Immature natural killer cell (primary cell): ENCODE results near the gene SLIT3. TPM values are rescaled to one million over a fixed set of nuclear protein-coding genes. Genes with fewer than 3 reads are reported as not detected.

Experiments
- DNase-seq, 3 donors: peaks; one replicate each; pipeline ENCODE4 v3.0.0; 2022; ENCODE audit warnings: mixed read lengths in 1 of 3
- H3K27ac Mint-ChIP-seq, 6 donors: one replicate each; pipeline ENCODE4 v1.8.0; 2020; ENCODE audit warnings: mixed read lengths in 6 of 6, mild to moderate bottlenecking in 5 of 6, inconsistent platforms in 4 of 6, moderate library complexity in 3 of 6
- H3K27me3 Mint-ChIP-seq, 3 donors: one replicate each; pipeline ENCODE4 v1.8.0; 2020 to 2021; ENCODE audit warnings: low read depth in 3 of 3, mild to moderate bottlenecking in 3 of 3, mixed read lengths in 3 of 3, moderate library complexity in 3 of 3, inconsistent platforms in 1 of 3
- H3K36me3 Mint-ChIP-seq, 3 donors: one replicate each; pipeline ENCODE4 v1.8.0; 2020; ENCODE audit warnings: mixed read lengths in 3 of 3, inconsistent platforms in 2 of 3, mild to moderate bottlenecking in 2 of 3
- H3K4me1 Mint-ChIP-seq, 2 donors: one replicate each; pipeline ENCODE4 v1.8.0; 2020; ENCODE audit warnings: inconsistent platforms in 2 of 2, mild to moderate bottlenecking in 2 of 2, mixed read lengths in 2 of 2, moderate library complexity in 1 of 2
- H3K4me3 Mint-ChIP-seq, 5 donors: one replicate each; pipeline ENCODE4 v1.8.0; 2020; ENCODE audit warnings: mild to moderate bottlenecking in 5 of 5, mixed read lengths in 5 of 5, inconsistent platforms in 3 of 5, moderate library complexity in 3 of 5
- H3K9me3 Mint-ChIP-seq, 6 donors: one replicate each; pipeline ENCODE4 v1.8.0; 2020; ENCODE audit warnings: mild to moderate bottlenecking in 6 of 6, mixed read lengths in 6 of 6, inconsistent platforms in 4 of 6, moderate library complexity in 3 of 6
- polyA plus RNA-seq, 3 donors: library from polyadenylated mRNA; unstranded; fragments of 300-500 nt; fragmentation: Illumina TruSeq; gene quantifications; one replicate each; pipeline ENCODE4 v1.2.3, GENCODE V29; 2021

The SLIT3 gene
- polyA plus RNA-seq, 3 donors from 2014 or later, result 0.47 to 0.90 TPM; not detected in 1

DNA sequence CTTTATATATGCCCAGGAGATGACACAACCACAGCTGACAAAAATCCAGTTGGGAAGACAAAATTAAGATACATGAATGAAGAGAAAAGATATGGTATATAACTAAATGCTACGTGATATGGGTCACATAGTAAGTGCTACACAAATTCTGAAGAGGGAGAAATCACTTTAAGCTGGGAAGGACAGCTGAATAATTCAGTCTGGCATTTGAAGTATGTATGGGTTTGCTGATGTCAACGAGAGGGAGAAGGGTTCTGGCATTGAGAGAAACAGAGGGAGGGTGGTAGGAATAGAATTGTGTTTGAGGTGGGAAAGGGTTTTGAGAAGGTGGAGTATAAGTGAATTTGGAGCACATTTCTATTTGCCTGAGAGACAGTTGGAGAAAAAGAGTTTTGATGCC is 6.7 kb upstream of the SLIT3 start:
- no peaks in the 10 kb centered on the region for H3K36me3 Mint-ChIP-seq
- no peak overlapping the region for H3K4me3 Mint-ChIP-seq
- no peak for DNase-seq

GRCh38 chr5:169305366-169305765 is 4.4 kb upstream of the SLIT3 start:
- DNase-seq, result no peak
- Mint-ChIP-seq H3K27me3 (peaks cover 8 to 31% (median 9%) of the 10 kb centered on the region in 3 donors), H3K9me3 (peaks cover 0 to 7% (median 0%) of the 10 kb centered on the region in 6 donors), H3K4me1 (peaks cover 2 to 9% of the 10 kb centered on the region in 2 donors), H3K36me3 (no peaks in the 10 kb centered on the region), H3K4me3 (no peak overlapping the region), H3K27ac (no peak overlapping the region)

More for the DNA sequence above, 6.7 kb upstream of the SLIT3 start:
- H3K9me3 Mint-ChIP-seq, result peaks cover 0 to 5% (median 0%) of the 10 kb centered on the region in 6 donors
- no peak overlapping the region for H3K27ac Mint-ChIP-seq
- peaks cover 0 to under 1% of the 10 kb centered on the region in 2 donors for H3K4me1 Mint-ChIP-seq
- H3K27me3 Mint-ChIP-seq, result peaks cover 4 to 19% (median 8%) of the 10 kb centered on the region in 3 donors

- Mint-ChIP-seq H3K4me3 (no peak overlapping the region), H3K4me1 (peaks cover 2 to 9% of the 10 kb centered on the region in 2 donors), H3K27ac (no peak overlapping the region), H3K9me3 (peaks cover 0 to 7% (median 0%) of the 10 kb centered on the region in 6 donors), H3K36me3 (no peaks in the 10 kb centered on the region), H3K27me3 (peaks cover 11 to 25% (median 13%) of the 10 kb centered on the region in 3 donors)
- DNase-seq, result no peak
These were observed 3.2 kb upstream of the SLIT3 start for GRCh38 chr5:169304175-169304574.

GRCh38 chr5:169303119-169303515 is 2.2 kb upstream of the SLIT3 start:
- Mint-ChIP-seq H3K4me1 (peaks cover 2 to 9% of the 10 kb centered on the region in 2 donors), H3K27ac (no peak overlapping the region), H3K4me3 (no peak overlapping the region), H3K27me3 (peaks cover 13 to 25% (median 18%) of the 10 kb centered on the region in 3 donors), H3K9me3 (peaks cover 0 to 7% (median 0%) of the 10 kb centered on the region in 6 donors), H3K36me3 (no peaks in the 10 kb centered on the region)
- no peak for DNase-seq

GRCh38 chr5:169302491-169303118 is 1.7 kb upstream of the SLIT3 start:
- peaks cover 10 to 23% (median 18%) of the 10 kb centered on the region in 3 donors for H3K27me3 Mint-ChIP-seq
- H3K27ac Mint-ChIP-seq, result no peak overlapping the region
- DNase-seq, result peak; percentile 15 to 23 (median 16)
- peaks cover 2 to 9% of the 10 kb centered on the region in 2 donors for H3K4me1 Mint-ChIP-seq
- peaks cover 0 to 7% (median 0%) of the 10 kb centered on the region in 6 donors for H3K9me3 Mint-ChIP-seq
- H3K36me3 Mint-ChIP-seq, result no peaks in the 10 kb centered on the region
- H3K4me3 Mint-ChIP-seq, result peak overlapping the region in 1 of 5 donors; percentile 24

DNA sequence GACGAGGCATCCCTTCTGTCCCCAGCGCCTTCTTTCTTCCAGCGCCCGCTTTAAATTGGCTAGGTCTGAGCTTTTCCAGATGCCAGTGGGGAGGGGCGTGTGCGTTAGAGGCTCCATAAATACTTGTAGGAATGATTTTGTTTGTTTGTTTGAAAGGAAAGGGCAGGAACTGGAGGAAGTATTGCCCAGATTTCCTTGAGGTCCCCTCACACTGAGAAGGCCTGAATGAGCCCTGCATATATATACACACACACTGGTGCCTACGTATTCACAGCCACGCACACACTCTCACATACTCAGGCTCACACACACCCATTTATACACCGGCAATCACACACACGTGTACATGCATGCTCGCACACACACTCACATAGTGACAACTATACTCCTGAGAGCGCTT is 1.0 kb upstream of the SLIT3 start:
- H3K27me3 Mint-ChIP-seq, result peaks cover 9 to 20% (median 18%) of the 10 kb centered on the region in 3 donors
- no peak overlapping the region for H3K27ac Mint-ChIP-seq
- H3K36me3 Mint-ChIP-seq, result no peaks in the 10 kb centered on the region
- peak overlapping the region in 1 of 5 donors; percentile 24 for H3K4me3 Mint-ChIP-seq
- peaks cover 0 to 7% (median 0%) of the 10 kb centered on the region in 6 donors for H3K9me3 Mint-ChIP-seq
- H3K4me1 Mint-ChIP-seq, result peaks cover 2 to 9% of the 10 kb centered on the region in 2 donors
- no peak for DNase-seq

DNA sequence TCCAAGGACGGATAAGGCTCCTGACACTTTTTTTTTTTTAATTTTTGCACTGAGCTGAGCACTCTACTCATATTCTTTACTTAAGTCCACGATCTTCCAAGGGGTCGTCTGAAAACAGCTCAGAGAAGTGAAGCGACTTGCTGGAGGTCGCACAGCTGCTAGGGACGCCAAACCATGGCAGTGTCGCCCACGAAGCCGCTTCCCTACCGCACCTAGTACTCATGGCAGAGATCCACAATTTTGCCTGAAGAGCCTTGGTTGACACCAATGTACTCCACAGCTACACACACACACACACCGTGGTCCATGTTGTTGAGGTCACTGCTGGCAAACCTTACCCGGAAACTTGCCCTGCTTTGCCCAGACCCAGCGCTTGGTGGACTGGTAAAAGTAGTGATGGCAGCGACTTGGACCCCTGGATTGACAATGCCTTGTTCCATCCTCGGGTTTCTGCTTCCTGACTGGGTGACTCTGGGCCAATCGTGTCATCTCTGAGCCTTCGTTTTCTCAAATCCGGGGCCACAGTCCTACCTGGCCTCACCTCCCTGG is 521 bp upstream of the SLIT3 start:
- Mint-ChIP-seq H3K4me3 (no peak overlapping the region), H3K36me3 (no peaks in the 10 kb centered on the region), H3K4me1 (peaks cover 2 to 9% of the 10 kb centered on the region in 2 donors), H3K27ac (no peak overlapping the region), H3K9me3 (peaks cover 0 to 7% (median 0%) of the 10 kb centered on the region in 6 donors), H3K27me3 (peaks cover 9 to 20% (median 18%) of the 10 kb centered on the region in 3 donors)
- no peak for DNase-seq

DNA sequence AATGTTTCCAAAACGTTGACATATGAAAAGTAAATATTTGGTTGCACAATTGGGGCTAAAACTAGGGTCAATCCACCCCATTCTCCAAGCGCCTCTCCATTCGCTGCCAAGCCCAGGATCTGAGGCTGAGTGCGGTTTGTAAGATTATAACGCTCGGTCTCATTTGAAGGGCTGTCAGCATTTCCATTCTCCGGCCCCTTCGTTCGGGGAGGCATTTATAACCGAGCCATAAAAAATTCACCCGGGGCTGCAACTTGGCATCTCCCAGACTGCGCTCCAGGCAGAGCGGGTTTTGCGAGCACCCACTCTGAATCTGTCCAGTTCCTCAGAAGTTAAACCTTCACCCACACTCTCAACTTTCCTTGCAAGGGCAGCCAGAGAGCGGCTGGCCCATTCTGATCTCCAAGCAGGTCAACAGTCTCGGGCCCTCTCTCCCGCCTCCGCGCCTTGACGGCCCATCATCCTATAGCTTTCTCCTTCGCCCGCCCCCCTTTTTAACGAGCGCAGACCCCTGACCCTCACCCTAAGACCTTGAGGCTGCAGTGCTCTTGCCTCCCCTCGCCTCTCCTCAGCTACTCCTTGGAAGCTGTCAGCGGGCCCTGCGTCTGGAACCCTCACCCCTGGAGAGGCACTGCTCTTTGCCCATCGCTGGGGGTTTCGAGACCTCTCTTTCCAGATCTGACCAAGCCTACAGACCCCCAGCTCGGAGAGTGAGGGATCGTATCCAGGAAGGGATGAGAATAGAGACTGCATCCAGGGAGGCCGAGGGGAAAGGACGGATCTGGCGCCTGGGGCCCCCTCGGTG is 1.1 kb downstream of the SLIT3 start:
- Mint-ChIP-seq H3K4me3 (no peak overlapping the region), H3K36me3 (no peaks in the 10 kb centered on the region), H3K4me1 (peaks cover 2 to 9% of the 10 kb centered on the region in 2 donors), H3K9me3 (peaks cover 0 to 7% (median 0%) of the 10 kb centered on the region in 6 donors), H3K27me3 (peaks cover 9 to 26% (median 16%) of the 10 kb centered on the region in 3 donors), H3K27ac (no peak overlapping the region)
- no peak for DNase-seq

DNA sequence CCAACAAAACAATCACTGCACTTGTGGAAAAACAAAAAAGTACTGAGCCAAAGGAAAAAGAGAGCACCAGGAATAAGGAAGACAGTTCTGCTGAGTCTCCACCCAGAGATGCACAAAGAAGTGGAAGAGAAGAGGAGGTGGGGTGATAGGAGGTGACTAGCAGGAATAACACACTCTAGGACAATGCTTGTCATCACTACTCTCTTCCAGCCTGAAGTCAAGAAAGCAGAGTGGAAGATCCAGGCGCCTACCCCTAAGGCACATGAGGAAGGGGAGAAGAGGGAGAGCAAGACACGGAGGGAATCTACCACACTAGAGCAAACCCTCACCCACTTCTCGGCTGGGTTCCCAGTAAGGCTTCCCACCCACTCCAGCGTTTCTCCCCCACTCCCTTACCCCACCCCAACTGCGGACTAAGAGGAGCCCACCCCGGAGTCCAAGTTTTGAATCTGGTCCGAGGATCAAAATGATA is 1.7 kb downstream of the SLIT3 start:
- no peak overlapping the region for H3K27ac Mint-ChIP-seq

GRCh38 chr5:169298193-169298592 is 2.7 kb downstream of the SLIT3 start:
- no peak for DNase-seq
- no peaks in the 10 kb centered on the region for H3K36me3 Mint-ChIP-seq
- H3K4me3 Mint-ChIP-seq, result peak overlapping the region in 1 of 5 donors; percentile 13
- H3K27ac Mint-ChIP-seq, result no peak overlapping the region
- H3K9me3 Mint-ChIP-seq, result peaks cover 0 to 2% (median 0%) of the 10 kb centered on the region in 6 donors
- H3K27me3 Mint-ChIP-seq, result peaks cover 9 to 19% (median 12%) of the 10 kb centered on the region in 3 donors
- peaks cover 2 to 9% of the 10 kb centered on the region in 2 donors for H3K4me1 Mint-ChIP-seq

More for the DNA sequence above, 1.7 kb downstream of the SLIT3 start:
- no peak overlapping the region for H3K4me3 Mint-ChIP-seq
- no peaks in the 10 kb centered on the region for H3K36me3 Mint-ChIP-seq
- H3K4me1 Mint-ChIP-seq, result peaks cover 2 to 9% of the 10 kb centered on the region in 2 donors
- H3K27me3 Mint-ChIP-seq, result peaks cover 9 to 22% (median 16%) of the 10 kb centered on the region in 3 donors
- DNase-seq, result no peak
- H3K9me3 Mint-ChIP-seq, result peaks cover 0 to 2% (median 0%) of the 10 kb centered on the region in 6 donors

- DNase-seq, result no peak
- Mint-ChIP-seq H3K9me3 (peaks cover 0 to 2% (median 0%) of the 10 kb centered on the region in 6 donors), H3K4me1 (no peaks in the 10 kb centered on the region), H3K27ac (no peak overlapping the region), H3K4me3 (no peak overlapping the region), H3K27me3 (peaks cover 4 to 13% (median 10%) of the 10 kb centered on the region in 3 donors), H3K36me3 (no peaks in the 10 kb centered on the region)
These were observed 4.4 kb downstream of the SLIT3 start for GRCh38 chr5:169296419-169297143.

- Mint-ChIP-seq H3K36me3 (no peaks in the 10 kb centered on the region), H3K4me3 (no peak overlapping the region), H3K9me3 (no peaks in the 10 kb centered on the region), H3K27me3 (peaks cover 4 to 10% (median 8%) of the 10 kb centered on the region in 3 donors), H3K4me1 (no peaks in the 10 kb centered on the region), H3K27ac (no peak overlapping the region)
- DNase-seq, result no peak
These were observed 5.6 kb downstream of the SLIT3 start for GRCh38 chr5:169295306-169295705.

DNA sequence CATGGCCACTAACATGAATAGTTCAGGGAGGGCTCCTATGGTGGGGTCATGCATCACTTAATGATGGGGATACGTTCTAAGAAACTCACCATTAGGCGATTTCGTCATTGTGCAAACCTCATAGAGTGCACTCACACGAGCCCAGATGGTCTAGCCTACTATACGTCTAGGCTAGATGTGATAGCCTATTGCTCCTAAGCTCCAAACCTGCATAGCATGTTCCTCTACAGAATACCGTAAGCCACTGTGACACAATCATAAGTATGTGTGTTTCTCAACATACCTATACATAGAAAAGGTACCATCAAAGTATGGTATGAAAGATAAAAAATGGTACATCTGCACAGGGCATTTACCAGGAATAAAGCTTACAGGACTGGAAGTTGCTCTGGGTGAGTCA is 6.3 kb downstream of the SLIT3 start:
- no peak overlapping the region for H3K4me3 Mint-ChIP-seq
- no peaks in the 10 kb centered on the region for H3K36me3 Mint-ChIP-seq
- no peak for DNase-seq
- H3K27me3 Mint-ChIP-seq, result peaks cover 4 to 8% (median 7%) of the 10 kb centered on the region in 3 donors
- H3K9me3 Mint-ChIP-seq, result no peaks in the 10 kb centered on the region
- no peak overlapping the region for H3K27ac Mint-ChIP-seq
- H3K4me1 Mint-ChIP-seq, result no peaks in the 10 kb centered on the region
